ENCODE measurements around the gene EFCAB8. TPM values are rescaled to one million over a fixed set of nuclear protein-coding genes. Genes with fewer than 3 reads are reported as not detected.
"Not testable (repeated sequence)": the region's sequence is repeated elsewhere in the genome, so short reads cannot be mapped to it uniquely, and the experiment has no call there.

EFCAB8 gene
- total RNA-seq, 8 experiments from 2014 or later = 0.05 to 0.73 (median 0.17) TPM; not detected in 3

DNA sequence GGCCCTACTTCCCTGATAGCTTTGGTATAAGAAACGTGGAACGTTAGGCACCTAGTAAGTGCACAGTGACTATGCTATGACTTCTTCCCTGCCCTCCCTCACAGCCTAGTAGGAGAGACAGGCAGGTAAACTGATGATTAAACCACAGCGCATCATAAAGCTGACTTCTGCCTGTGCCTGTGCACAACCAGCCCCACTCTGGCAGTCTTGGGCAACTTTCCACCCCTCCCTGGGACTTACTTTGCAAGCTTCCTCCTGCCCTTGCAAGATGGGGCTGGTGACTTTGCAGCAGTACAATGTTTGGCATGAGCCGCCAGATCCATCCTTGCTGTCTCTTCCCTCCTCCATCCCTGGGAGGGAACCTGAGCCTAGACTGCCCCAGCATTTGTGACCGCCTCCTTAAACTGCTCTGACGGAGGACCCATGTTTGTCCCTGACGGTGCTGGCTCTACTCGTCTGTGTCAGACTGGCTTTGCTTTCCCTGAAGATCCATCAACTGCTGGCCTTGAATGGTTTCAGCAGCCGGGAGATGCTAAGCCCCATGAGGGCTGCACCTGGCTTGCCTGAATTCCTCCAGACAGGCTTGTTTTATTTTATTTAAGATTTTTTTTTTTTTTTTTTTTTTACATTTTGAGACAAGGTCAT, 36.1 kb downstream of the EFCAB8 start:
- ATAC-seq (replicated peaks in 6 of 8) = no peak
- in situ Hi-C loops (cut with MboI; ENCODE audit: low pct_unique_long_range_greater_than_20kb in 2 of 9, low sequenced_read_pairs in 9 of 9, unreplicated experiment in 9 of 9) = no loop called here
- H3K4me1 ChIP-seq (replicated peaks in 1 of 2) = peaks cover 6 to 7% of the 10 kb centered on the region in 2 donors
- no peak overlapping the region for H3K27ac ChIP-seq
- WGBS, 10 experiments = 20 to 100% (median 85%) methylated on average over 1 to 8 of the region's 9 CpGs; no CpG with 5 or more reads in 3 of the 10 experiments
- H3K4me3 ChIP-seq = no peak overlapping the region

DNA sequence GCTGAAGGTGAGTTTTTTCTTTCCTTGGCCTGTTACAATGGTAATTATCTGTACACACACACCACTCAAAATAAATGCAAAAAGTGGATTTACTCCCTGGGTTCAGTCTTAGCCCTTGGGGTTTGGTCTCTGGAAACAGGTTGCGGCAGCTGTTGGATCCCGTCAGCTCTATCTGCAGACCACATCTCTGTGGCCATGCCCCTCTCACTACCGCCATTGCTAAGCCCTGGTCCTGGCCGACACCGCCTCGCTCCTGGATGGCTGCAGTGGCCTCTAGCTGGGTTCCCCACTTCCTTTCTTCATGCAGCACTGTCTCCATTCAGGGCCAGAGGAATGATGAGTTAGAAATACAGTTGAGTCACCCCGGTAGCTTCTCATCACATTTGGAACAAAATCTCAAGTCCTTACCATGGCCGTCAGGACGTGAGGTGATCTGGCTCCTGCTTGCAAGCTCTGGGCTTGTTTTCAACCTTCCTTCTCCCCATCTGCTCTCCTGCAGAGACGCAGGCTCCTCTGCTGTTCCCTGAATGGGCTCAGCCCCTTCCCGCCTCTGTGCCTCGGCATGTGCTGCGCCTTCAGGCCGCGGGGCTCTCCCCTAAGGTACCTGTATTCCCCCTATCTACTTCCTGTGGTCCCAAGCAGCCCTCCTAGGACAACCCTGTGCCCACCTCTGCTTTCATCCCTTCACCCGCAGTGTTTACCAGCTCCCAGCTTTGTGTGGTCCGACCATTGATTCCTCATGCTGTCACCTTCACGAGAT, 38.0 kb downstream of the EFCAB8 start:
- Histone ChIP-seq H3K4me1 (replicated peaks in 1 of 2) (peaks cover 6 to 7% of the 10 kb centered on the region in 2 donors), H3K27ac (no peak overlapping the region), H3K4me3 (no peak overlapping the region)
- 60 to 100% (median 85%) methylated on average over 1 to 12 of the region's 18 CpGs; no CpG with 5 or more reads in 2 of the 10 experiments for WGBS, 10 experiments
- no peak for ATAC-seq (replicated peaks in 6 of 8)
- in situ Hi-C loops (cut with MboI; ENCODE audit: low pct_unique_long_range_greater_than_20kb in 2 of 9, low sequenced_read_pairs in 9 of 9, unreplicated experiment in 9 of 9) = no loop called here

DNA sequence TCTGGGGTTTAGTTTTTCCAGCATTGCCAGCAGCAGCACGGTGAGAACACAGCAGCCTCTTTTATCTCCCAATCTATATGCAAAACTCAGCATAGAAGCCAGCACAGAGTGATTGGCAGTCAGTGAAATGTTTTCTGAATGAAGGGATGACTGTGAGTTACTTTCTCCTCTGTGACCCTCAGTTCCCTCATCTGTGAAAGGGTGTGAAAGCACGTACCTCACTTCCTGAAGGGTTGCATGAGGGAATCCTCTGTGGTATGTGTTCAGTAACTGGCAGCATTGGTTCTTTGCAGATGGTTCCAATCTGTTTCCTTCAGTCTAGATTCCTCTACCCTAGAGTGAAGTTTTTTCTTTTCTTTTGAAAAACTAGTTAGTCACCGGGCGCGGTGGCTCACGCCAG, 40.0 kb downstream of the EFCAB8 start:
- Histone ChIP-seq H3K4me3 (no peak overlapping the region), H3K4me1 (replicated peaks in 1 of 2) (peaks cover 3% of the 10 kb centered on the region in 2 donors), H3K27ac (no peak overlapping the region)
- peak in 2 of 8 experiments; percentile 55 to 66 for ATAC-seq (replicated peaks in 6 of 8)
- WGBS, 10 experiments = 5 to 24% (median 20%) methylated on average over 1 to 5 of the region's 6 CpGs; no CpG with 5 or more reads in 7 of the 10 experiments
- in situ Hi-C loops (cut with MboI; ENCODE audit: low pct_unique_long_range_greater_than_20kb in 2 of 9, low sequenced_read_pairs in 9 of 9, unreplicated experiment in 9 of 9) = no loop called here

DNA sequence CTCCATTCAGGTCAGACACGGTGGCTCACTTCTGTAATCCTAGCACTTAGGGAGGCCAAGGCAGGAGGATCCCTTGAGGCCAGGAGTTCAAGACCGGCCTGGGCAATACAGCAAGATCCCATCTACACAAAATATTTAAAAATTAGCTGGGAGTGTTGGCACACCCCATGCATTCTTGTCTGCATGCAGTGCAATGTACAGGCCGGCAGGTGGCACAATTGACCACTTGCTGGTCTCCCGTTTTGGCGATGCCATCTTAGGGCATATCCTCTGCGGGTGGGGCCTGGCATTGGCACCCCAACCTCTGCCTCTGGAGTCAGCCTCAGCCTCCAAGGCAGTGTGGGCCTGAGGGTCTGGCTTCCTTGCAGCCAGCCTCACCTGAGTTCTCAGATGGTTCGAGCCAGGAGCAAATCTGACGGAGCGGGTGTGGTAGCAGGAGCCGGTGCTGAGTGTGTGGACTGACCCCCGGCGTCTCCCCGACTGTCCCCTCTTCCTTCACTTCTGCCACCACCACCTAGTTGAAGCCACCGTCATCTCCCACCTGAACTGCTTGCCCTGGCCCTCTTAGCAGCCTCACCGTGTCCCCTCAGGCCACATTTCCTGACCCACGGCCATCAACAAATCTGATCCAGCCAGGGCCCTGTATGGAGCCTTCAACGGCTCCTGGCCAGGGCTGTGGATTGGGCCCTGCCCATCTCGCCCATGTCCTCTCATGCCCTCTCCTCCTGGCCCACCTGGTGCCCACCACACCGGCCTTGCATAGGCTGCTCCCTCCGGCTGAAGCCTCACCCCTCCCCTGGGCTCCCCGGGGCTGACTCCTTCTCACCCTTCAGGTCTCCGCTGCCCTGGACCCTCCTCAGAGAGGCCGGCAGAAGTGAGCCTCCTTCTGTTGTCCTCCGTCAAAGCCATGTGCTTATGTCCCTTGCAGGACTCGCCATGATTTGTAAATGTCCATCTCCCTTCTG, 44.0 kb downstream of the EFCAB8 start:
- ATAC-seq (replicated peaks in 6 of 8) = peak; percentile 53 to 89 (median 62)
- in situ Hi-C loops (cut with MboI; ENCODE audit: low pct_unique_long_range_greater_than_20kb in 2 of 9, low sequenced_read_pairs in 9 of 9, unreplicated experiment in 9 of 9) = loop anchor here in 2 of 9 experiments (10.0 to 25.0 kb wide), 2 partner anchors 160 to 192 kb away; partner anchors contain the start of gene BPIFB3 (in 1 of the 2)
- no peak overlapping the region for H3K4me3 ChIP-seq
- 12 to 100% (median 65%) methylated on average over 1 to 14 of the region's 25 CpGs; no CpG with 5 or more reads in 1 of the 10 experiments for WGBS, 10 experiments
- H3K4me1 ChIP-seq (replicated peaks in 1 of 2) = no peaks in the 10 kb centered on the region
- no peak overlapping the region for H3K27ac ChIP-seq

DNA sequence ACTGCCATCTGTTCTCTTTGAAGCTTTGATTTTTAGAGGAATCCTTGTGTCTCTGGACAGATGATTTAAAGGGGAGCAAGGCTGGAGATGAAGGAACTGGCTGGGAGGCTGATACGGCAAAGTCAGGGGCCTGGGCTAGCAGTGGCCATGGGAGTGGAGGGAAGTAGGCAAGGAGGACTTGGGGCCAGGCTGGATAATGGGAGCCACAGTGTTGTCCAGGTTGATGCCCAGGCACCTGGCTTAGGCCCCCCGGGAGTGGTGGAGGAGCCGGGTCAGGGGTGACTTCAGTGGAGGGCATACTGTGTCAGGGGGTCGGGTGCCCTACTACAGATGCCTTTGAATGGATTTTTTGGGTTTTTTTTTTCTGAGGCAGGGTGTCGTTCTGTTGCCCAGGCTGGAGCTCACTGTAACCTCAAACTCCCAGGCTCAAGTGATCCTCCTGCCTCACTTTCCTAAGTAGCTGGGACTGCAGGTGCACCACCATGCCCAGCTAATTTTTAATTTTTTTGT, 45.0 kb downstream of the EFCAB8 start:
- no peak overlapping the region for H3K27ac ChIP-seq
- in situ Hi-C loops (cut with MboI; ENCODE audit: low pct_unique_long_range_greater_than_20kb in 2 of 9, low sequenced_read_pairs in 9 of 9, unreplicated experiment in 9 of 9) = loop anchor here in 2 of 9 experiments (10.0 to 25.0 kb wide), 2 partner anchors 159 to 191 kb away; partner anchors contain the start of gene BPIFB3 (in 1 of the 2)
- no peak overlapping the region for H3K4me3 ChIP-seq
- 20 to 100% (median 83%) methylated on average over 1 to 3 of the region's 5 CpGs; no CpG with 5 or more reads in 1 of the 10 experiments for WGBS, 10 experiments
- ATAC-seq (replicated peaks in 6 of 8) = no peak
- H3K4me1 ChIP-seq (replicated peaks in 1 of 2) = no peaks in the 10 kb centered on the region

DNA sequence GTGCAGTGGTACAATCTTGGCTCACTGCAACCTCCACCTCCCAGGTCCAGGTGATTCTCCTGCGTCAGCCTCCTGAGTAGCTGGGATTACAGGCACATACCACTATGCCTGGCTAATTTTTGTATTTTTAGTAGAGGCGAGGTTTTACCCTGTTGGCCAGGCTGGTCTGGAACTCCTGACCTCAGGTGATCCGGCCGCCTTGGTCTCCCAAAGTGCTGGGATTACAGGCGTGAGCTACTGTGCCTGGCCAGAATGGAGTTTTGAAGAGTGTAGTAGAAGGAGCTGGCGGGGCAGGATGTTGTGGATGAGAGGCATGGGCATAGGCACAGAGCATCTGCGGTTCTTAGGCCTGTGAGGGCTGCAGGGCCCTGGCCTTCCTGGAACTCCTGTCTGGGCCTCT, 46.0 kb downstream of the EFCAB8 start:
- not testable (repeated sequence) for H3K27ac ChIP-seq; H3K4me3 ChIP-seq; ATAC-seq (replicated peaks in 6 of 8); H3K4me1 ChIP-seq (replicated peaks in 1 of 2)
- WGBS, 10 experiments = 80 to 100% (median 94%) methylated on average over 1 to 6 of the region's 7 CpGs; no CpG with 5 or more reads in 3 of the 10 experiments
- in situ Hi-C loops (cut with MboI; ENCODE audit: low pct_unique_long_range_greater_than_20kb in 2 of 9, low sequenced_read_pairs in 9 of 9, unreplicated experiment in 9 of 9) = loop anchor here in 2 of 9 experiments (10.0 to 25.0 kb wide), 2 partner anchors 158 to 190 kb away; partner anchors contain the start of gene BPIFB3 (in 1 of the 2)

DNA sequence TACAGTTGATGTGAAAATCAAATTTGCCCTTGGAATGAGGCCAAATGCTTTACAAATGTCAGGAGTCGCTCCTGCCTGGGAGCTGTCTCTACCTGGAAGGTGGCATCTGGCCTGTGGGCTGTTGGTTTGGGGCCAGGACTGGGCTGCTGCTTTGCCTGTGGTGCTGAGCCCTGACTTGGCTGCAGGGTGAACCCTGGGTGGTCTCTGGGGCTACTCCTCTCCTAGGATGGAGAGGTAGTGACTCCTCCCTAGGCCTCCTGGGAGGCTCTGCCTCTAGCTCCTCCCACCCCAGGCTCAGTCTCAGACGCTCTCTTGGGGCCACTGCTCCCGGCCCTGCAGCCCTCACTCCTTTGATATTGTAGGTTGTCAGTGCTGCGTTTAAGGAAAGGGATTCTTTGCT, 47.5 kb downstream of the EFCAB8 start:
- no peak overlapping the region for H3K4me3 ChIP-seq
- in situ Hi-C loops (cut with MboI; ENCODE audit: low pct_unique_long_range_greater_than_20kb in 2 of 9, low sequenced_read_pairs in 9 of 9, unreplicated experiment in 9 of 9) = loop anchor here in 2 of 9 experiments (10.0 to 25.0 kb wide), 2 partner anchors 156 to 189 kb away; partner anchors contain the start of gene BPIFB3 (in 1 of the 2)
- no peak overlapping the region for H3K27ac ChIP-seq
- ATAC-seq (replicated peaks in 6 of 8) = no peak
- no peaks in the 10 kb centered on the region for H3K4me1 ChIP-seq (replicated peaks in 1 of 2)
- 20 to 100% (median 40%) methylated on average over 1 to 2 of the region's 4 CpGs; no CpG with 5 or more reads in 7 of the 10 experiments for WGBS, 10 experiments

DNA sequence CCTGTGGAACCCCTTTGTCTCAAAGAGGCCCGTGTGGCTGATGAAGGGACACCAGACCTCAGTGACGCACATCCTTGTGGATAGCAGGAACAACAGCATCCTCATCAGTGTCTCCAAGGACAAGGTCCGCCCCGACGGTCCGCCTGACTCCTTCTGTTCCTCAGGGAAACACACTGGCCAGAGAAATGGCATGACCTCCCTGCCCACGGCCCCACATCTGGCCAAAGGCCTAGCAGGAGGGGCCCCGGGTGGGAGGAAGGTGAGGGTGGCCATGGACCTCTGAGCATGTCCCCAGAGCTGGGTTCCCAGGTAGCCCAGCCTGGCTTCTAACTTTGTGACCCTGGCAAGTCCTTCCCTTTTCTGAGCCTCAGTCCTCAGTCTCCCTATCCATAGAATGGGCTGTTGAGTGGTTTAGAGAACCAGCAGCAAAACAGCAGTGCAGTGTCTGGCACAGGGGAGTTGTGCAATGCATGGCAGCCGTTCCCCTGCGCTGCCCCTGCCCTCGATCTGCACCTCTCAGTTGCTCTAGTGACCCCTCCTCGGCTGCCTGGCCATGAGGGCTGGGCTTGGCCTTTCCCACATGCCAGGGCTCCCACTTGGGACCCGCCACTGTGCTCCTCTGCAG, 48.3 kb downstream of the EFCAB8 start:
- H3K27ac ChIP-seq = no peak overlapping the region
- no peak for ATAC-seq (replicated peaks in 6 of 8)
- WGBS, 10 experiments = 40 to 100% (median 80%) methylated on average over 1 to 3 of the region's 13 CpGs; no CpG with 5 or more reads in 7 of the 10 experiments
- in situ Hi-C loops (cut with MboI; ENCODE audit: low pct_unique_long_range_greater_than_20kb in 2 of 9, low sequenced_read_pairs in 9 of 9, unreplicated experiment in 9 of 9) = loop anchor here in 2 of 9 experiments (10.0 to 25.0 kb wide), 2 partner anchors 155 to 188 kb away; partner anchors contain the start of gene BPIFB3 (in 1 of the 2)
- H3K4me1 ChIP-seq (replicated peaks in 1 of 2) = no peaks in the 10 kb centered on the region
- H3K4me3 ChIP-seq = no peak overlapping the region

DNA sequence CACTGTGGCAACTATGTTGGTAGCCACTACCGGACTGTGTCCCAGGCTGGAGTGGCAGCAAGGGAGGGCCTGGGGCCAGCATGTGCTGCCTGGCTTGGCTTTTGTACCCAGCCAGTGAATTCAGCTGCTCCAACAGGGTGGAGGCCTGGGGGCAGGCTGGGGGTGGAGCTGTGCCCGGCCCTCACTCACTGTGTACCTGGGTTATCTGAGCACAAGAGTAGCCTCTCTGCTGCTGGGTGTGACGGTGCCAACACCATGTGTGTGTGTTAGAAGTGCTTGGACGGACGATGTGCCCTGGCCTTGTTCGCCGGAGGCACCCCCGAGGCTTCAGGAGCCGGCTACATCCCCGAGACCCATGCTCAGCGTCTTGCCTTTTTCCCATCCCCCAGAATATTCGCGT, 49.2 kb downstream of the EFCAB8 start:
- no peak overlapping the region for H3K27ac ChIP-seq
- in situ Hi-C loops (cut with MboI; ENCODE audit: low pct_unique_long_range_greater_than_20kb in 2 of 9, low sequenced_read_pairs in 9 of 9, unreplicated experiment in 9 of 9) = loop anchor here in 2 of 9 experiments (10.0 to 25.0 kb wide), 2 partner anchors 154 to 187 kb away; partner anchors contain the start of gene BPIFB3 (in 1 of the 2)
- ATAC-seq (replicated peaks in 6 of 8) = no peak
- H3K4me3 ChIP-seq = no peak overlapping the region
- 30 to 80% methylated on average over 2 to 4 of the region's 13 CpGs; no CpG with 5 or more reads in 8 of the 10 experiments for WGBS, 10 experiments
- H3K4me1 ChIP-seq (replicated peaks in 1 of 2) = no peaks in the 10 kb centered on the region

DNA sequence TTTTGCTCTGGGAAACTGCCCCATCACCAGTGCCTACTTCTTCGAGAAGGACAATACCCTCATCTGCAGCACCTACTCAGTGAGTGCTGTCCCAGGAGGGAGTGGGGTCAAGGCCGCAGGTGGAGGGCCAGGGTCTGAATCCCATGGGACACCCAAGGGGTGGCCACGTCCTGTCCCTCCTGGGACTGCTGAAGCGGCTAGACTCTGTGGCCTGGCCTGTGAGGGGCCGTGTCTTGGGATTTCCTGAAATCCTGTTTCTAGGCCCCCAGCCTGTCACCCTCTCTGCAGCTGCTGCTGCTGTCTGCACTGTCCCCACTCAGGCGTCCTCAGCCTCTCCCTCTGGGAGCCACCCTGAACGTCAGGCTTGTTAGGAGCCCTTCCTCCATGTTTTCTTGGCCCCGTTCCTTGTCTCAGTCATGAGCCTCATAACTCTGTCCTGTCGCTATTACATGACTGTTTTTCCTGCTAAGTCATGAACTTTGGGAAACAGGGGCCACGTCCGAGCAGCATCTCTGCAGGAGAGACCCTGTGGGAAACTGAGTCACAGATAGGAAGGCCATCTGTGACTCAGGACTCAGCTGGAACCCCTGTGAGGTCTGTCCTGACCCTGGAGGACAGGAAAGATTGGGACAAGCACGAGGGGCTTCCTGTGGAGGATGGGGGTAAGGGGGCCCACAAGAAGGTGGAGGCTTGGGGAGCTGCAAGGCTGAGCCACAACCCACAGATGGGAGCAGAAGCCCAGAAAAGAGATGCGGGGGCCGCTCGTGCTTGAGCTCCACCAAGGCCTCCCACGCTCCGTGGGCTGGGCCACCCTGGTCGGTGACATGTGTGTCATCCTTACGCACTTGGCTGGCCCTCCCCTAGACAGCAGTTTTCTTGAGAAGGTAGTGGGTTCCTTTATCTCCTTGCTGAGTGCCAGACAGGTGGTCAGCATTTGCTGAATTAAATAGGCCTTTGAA, 49.9 kb downstream of the EFCAB8 start:
- no peaks in the 10 kb centered on the region for H3K4me1 ChIP-seq (replicated peaks in 1 of 2)
- 10 to 88% (median 60%) methylated on average over 1 to 8 of the region's 19 CpGs; no CpG with 5 or more reads in 5 of the 10 experiments for WGBS, 10 experiments

More for the DNA sequence above, 49.9 kb downstream of the EFCAB8 start:
- in situ Hi-C loops (cut with MboI; ENCODE audit: low pct_unique_long_range_greater_than_20kb in 2 of 9, low sequenced_read_pairs in 9 of 9, unreplicated experiment in 9 of 9) = loop anchor here in 2 of 9 experiments (10.0 to 25.0 kb wide), 2 partner anchors 154 to 186 kb away; partner anchors contain the start of gene BPIFB3 (in 1 of the 2)
- H3K4me3 ChIP-seq = no peak overlapping the region
- ATAC-seq (replicated peaks in 6 of 8) = no peak
- H3K27ac ChIP-seq = no peak overlapping the region
